HEK293 (cell line): Measurements from ENCODE around the gene KIAA1671.

Experiments
- CTCF ChIA-PET: fragments of 350-600 bp; formaldehyde crosslinking; extraction: SDS; loops from one replicate; lab custom pipeline; 2021; ENCODE audit warnings: antibody characterized with exemption; lab: Yijun Ruan, JAX
- POLR2A ChIA-PET: fragments of 300-600 bp; formaldehyde crosslinking; extraction: SDS; loops from one replicate; lab custom pipeline; 2020; ENCODE audit warnings: antibody characterized with exemption, inconsistent platforms; lab: Yijun Ruan, JAX
- H3K27ac ChIP-seq: fragments of 200-500 bp; sonication (Bioruptor generic); 2 replicates; pipeline ENCODE4 v1.5.1; 2014; ENCODE audit warnings: low read depth, low read length, control low read depth, inconsistent platforms; ENCODE audit errors: extremely low read depth
- H3K36me3 ChIP-seq, 2 experiments: fragments of 200-500 bp in 1 of 2; sonication (Bioruptor generic) in 1 of 2; 1 replicate in 1 of 2; 2 replicates in 1 of 2; pipeline ENCODE4 v1.5.1; 2014 to 2017; ENCODE audit warnings: inconsistent platforms in 2 of 2, low read length in 2 of 2; ENCODE audit not compliant: control insufficient read depth in 2 of 2, insufficient read depth in 1 of 2
- H3K4me1 ChIP-seq: fragments of 200-500 bp; sonication (Bioruptor generic); 2 replicates; pipeline ENCODE4 v1.5.1; 2014; ENCODE audit warnings: mild to moderate bottlenecking, low read length, inconsistent platforms; ENCODE audit not compliant: control insufficient read depth, insufficient read depth
- H3K4me3 ChIP-seq: 2 replicates; pipeline ENCODE4 v1.5.1; 2011; ENCODE audit warnings: low read depth, mild to moderate bottlenecking, control low read depth, low read length, moderate library complexity
- H3K9me3 ChIP-seq: fragments of 200-500 bp; sonication (Bioruptor generic); 2 replicates; pipeline ENCODE4 v1.5.1; 2014; ENCODE audit warnings: low read depth, low read length, inconsistent platforms; ENCODE audit not compliant: control insufficient read depth, insufficient read depth
- FEZF1 ChIP-seq: fragments of 450-650 bp; formaldehyde crosslinking; IDR thresholded peaks from 2 replicates; pipeline ENCODE4 v1.5.1; 2016; ENCODE audit warnings: missing biosample characterization, missing genetic modification characterization
- GFI1B ChIP-seq: fragments of 450-650 bp; formaldehyde crosslinking; IDR thresholded peaks from 2 replicates; pipeline ENCODE4 v1.5.1; 2016; ENCODE audit warnings: missing biosample characterization, missing genetic modification characterization
- GLI4 ChIP-seq: fragments of 450-650 bp; formaldehyde crosslinking; IDR thresholded peaks from 2 replicates; pipeline ENCODE4 v1.5.1; 2016; ENCODE audit warnings: missing biosample characterization, missing genetic modification characterization
- GLIS1 ChIP-seq: fragments of 450-650 bp; formaldehyde crosslinking; IDR thresholded peaks from 2 replicates; pipeline ENCODE4 v1.5.1; 2016; ENCODE audit warnings: missing biosample characterization, missing genetic modification characterization
- GLIS2 ChIP-seq: fragments of 450-650 bp; formaldehyde crosslinking; IDR thresholded peaks from 2 replicates; pipeline ENCODE4 v1.5.1; 2016; ENCODE audit warnings: missing biosample characterization, missing genetic modification characterization
- IKZF3 ChIP-seq: fragments of 450-650 bp; IDR thresholded peaks from 2 replicates; pipeline ENCODE4 v1.5.0; 2018; ENCODE audit warnings: missing biosample characterization, mild to moderate bottlenecking, missing genetic modification characterization, moderate library complexity
- KLF9 ChIP-seq: fragments of 450-650 bp; formaldehyde crosslinking; IDR thresholded peaks from 2 replicates; pipeline ENCODE4 v1.5.1; 2016; ENCODE audit warnings: missing biosample characterization, missing genetic modification characterization, low read depth
- PRDM1 ChIP-seq: fragments of 450-650 bp; formaldehyde crosslinking; IDR thresholded peaks from 2 replicates; pipeline ENCODE4; 2016; ENCODE audit warnings: missing biosample characterization, missing genetic modification characterization
- REST ChIP-seq: fragments of 450-650 bp; formaldehyde crosslinking; IDR thresholded peaks from 2 replicates; pipeline ENCODE4 v1.5.1; 2016; ENCODE audit warnings: missing biosample characterization, missing genetic modification characterization
- SETDB1 ChIP-seq: IDR thresholded peaks from one replicate; pipeline ENCODE4 v1.6.1; 2017; ENCODE audit warnings: mild to moderate bottlenecking, low read length, moderate library complexity, mixed read lengths; ENCODE audit not compliant: insufficient read length
- YY1 ChIP-seq: fragments of 450-650 bp; formaldehyde crosslinking; IDR thresholded peaks from 2 replicates; pipeline ENCODE4 v1.5.1; 2018; ENCODE audit warnings: missing biosample characterization, missing genetic modification characterization
- ZBTB1 ChIP-seq: fragments of 450-650 bp; formaldehyde crosslinking; IDR thresholded peaks from 2 replicates; pipeline ENCODE4 v1.5.1; 2016; ENCODE audit warnings: missing biosample characterization, missing genetic modification characterization
- ZFP3 ChIP-seq: fragments of 450-650 bp; formaldehyde crosslinking; IDR thresholded peaks from 2 replicates; pipeline ENCODE4 v1.5.1; 2016; ENCODE audit warnings: low read depth, missing biosample characterization, missing genetic modification characterization
- ZIC2 ChIP-seq: fragments of 450-650 bp; formaldehyde crosslinking; IDR thresholded peaks from 2 replicates; pipeline ENCODE4 v1.5.1; 2016; ENCODE audit warnings: missing biosample characterization, missing genetic modification characterization
- ZNF138 ChIP-seq: fragments of 450-650 bp; formaldehyde crosslinking; IDR thresholded peaks from 2 replicates; pipeline ENCODE4 v1.5.1; 2016; ENCODE audit warnings: missing biosample characterization, missing genetic modification characterization, borderline replicate concordance
- ZNF292 ChIP-seq: fragments of 450-650 bp; formaldehyde crosslinking; IDR thresholded peaks from 2 replicates; pipeline ENCODE4 v1.5.1; 2016; ENCODE audit warnings: low read depth, missing biosample characterization, missing genetic modification characterization, borderline replicate concordance
- ZNF341 ChIP-seq: fragments of 450-650 bp; formaldehyde crosslinking; IDR thresholded peaks from 2 replicates; pipeline ENCODE4; 2016; ENCODE audit warnings: low read depth, missing biosample characterization, missing genetic modification characterization
- ZNF391 ChIP-seq: fragments of 450-650 bp; formaldehyde crosslinking; IDR thresholded peaks from 2 replicates; pipeline ENCODE4 v1.5.1; 2016; ENCODE audit warnings: low read depth, missing biosample characterization, missing genetic modification characterization, borderline replicate concordance
- ZNF600 ChIP-seq: fragments of 450-650 bp; formaldehyde crosslinking; IDR thresholded peaks from 2 replicates; pipeline ENCODE4 v1.5.1; 2016; ENCODE audit warnings: missing biosample characterization, missing genetic modification characterization
- ZNF624 ChIP-seq: fragments of 450-650 bp; formaldehyde crosslinking; IDR thresholded peaks from 2 replicates; pipeline ENCODE4 v1.5.1; 2017; ENCODE audit warnings: missing biosample characterization, missing genetic modification characterization
- ZNF626 ChIP-seq: fragments of 450-650 bp; sonication (Bioruptor Pico); formaldehyde crosslinking; IDR thresholded peaks from 2 replicates; pipeline ENCODE4 v1.5.1; 2018; ENCODE audit warnings: missing biosample characterization, missing genetic modification characterization, inconsistent platforms
- ZNF677 ChIP-seq: fragments of 450-650 bp; IDR thresholded peaks from 2 replicates; pipeline ENCODE4 v1.5.0; 2018; ENCODE audit warnings: missing biosample characterization, mild to moderate bottlenecking, missing genetic modification characterization, moderate library complexity
- ZNF837 ChIP-seq: fragments of 450-650 bp; formaldehyde crosslinking; IDR thresholded peaks from 2 replicates; pipeline ENCODE4 v1.5.1; 2016; ENCODE audit warnings: missing biosample characterization, missing genetic modification characterization
- ZSCAN30 ChIP-seq: fragments of 450-650 bp; IDR thresholded peaks from 2 replicates; pipeline ENCODE4 v1.5.1; 2018; ENCODE audit warnings: missing biosample characterization, mild to moderate bottlenecking, missing genetic modification characterization, moderate library complexity
- ZXDB ChIP-seq: fragments of 450-650 bp; formaldehyde crosslinking; IDR thresholded peaks from 2 replicates; pipeline ENCODE4 v1.5.1; 2016; ENCODE audit warnings: missing biosample characterization, missing genetic modification characterization

KIAA1671 gene

GRCh38 chr22:24976442-24977218, 24.1 kb downstream of the KIAA1671 start (continued):
- TF ChIP-seq GLIS1 (tag by site-specific recombination) = peak; percentile 63
- TF ChIP-seq ZXDB = no peak
- TF ChIP-seq YY1 = no peak
- TF ChIP-seq ZNF292 = no peak
- TF ChIP-seq ZNF138 (tag by site-specific recombination) = no peak

GRCh38 chr22:24977370-24978221, 25.1 kb downstream of the KIAA1671 start:
- Histone ChIP-seq H3K9me3 (no peaks in the 10 kb centered on the region), H3K4me3 (no peak overlapping the region), H3K4me1 (no peaks in the 10 kb centered on the region), H3K27ac (no peak overlapping the region), H3K36me3 (peaks cover 0 to 4% of the 10 kb centered on the region in 2 experiments; a peak in 1 of 3 replicates)
- CTCF ChIA-PET = interaction anchor here (1.0 kb wide), 1 partner anchor 23 kb away, joined by 5 read pairs; no protein-coding TSS in a partner anchor
- POLR2A ChIA-PET = no interaction called here
- no peak for TF ChIP-seq PRDM1 (tag by site-specific recombination)
- no peak for TF ChIP-seq ZNF391 (tag by site-specific recombination)
- TF ChIP-seq ZNF677 = 0 out of 2 replicates have a peak, but pooled peaks have one; percentile 43
- 0 out of 2 replicates have a peak, but pooled peaks have one; percentile 9 for TF ChIP-seq ZNF600 (tag by site-specific recombination)
- TF ChIP-seq ZIC2 (tag by site-specific recombination) = peak; percentile 95
- TF ChIP-seq ZNF624 (tag by site-specific recombination) = no peak
- TF ChIP-seq IKZF3 (tag by site-specific recombination) = 0 out of 2 replicates have a peak, but pooled peaks have one; percentile 27
- peak; percentile 31; the same call in 1 of the 2 replicates for TF ChIP-seq ZNF341
- TF ChIP-seq ZFP3 (tag by site-specific recombination) = peak; percentile 62; the same call in 1 of the 2 replicates
- TF ChIP-seq ZNF837 (tag by site-specific recombination) = no peak
- TF ChIP-seq GFI1B = no peak
- TF ChIP-seq GLI4 (tag by site-specific recombination) = no peak
- TF ChIP-seq GLIS2 = 0 out of 2 replicates have a peak, but pooled peaks have one; percentile 21
- peak; percentile 55 for TF ChIP-seq FEZF1 (tag by site-specific recombination)
- TF ChIP-seq KLF9 (tag by site-specific recombination) = no peak
- TF ChIP-seq GLIS1 (tag by site-specific recombination) = peak; percentile 65
- no peak for TF ChIP-seq ZNF626 (tag by site-specific recombination)
- TF ChIP-seq ZSCAN30 = 0 out of 2 replicates have a peak, but pooled peaks have one; percentile 26
- TF ChIP-seq SETDB1 = no peak
- TF ChIP-seq ZBTB1 (tag by site-specific recombination) = no peak
- TF ChIP-seq REST = no peak
